OCI-LY1 (cell line): ENCODE measurements around the gene DDX31.

Experiments
- H2AFZ ChIP-seq: fragments of 200-600 bp; sonication (generic), shearing (Covaris generic); 2 replicates; pipeline ENCODE4 v1.6.0; 2014; ENCODE audit warnings: antibody characterized with exemption, mild to moderate bottlenecking, low read length
- H3F3A ChIP-seq: fragments of 200-600 bp; sonication (generic), shearing (Covaris generic); 2 replicates; pipeline ENCODE4 v1.6.0; 2014; ENCODE audit warnings: mild to moderate bottlenecking, antibody characterized with exemption, low read length, moderate library complexity; ENCODE audit not compliant: insufficient read depth
- H3K27ac ChIP-seq: fragments of 200-600 bp; sonication (generic); 2 replicates; pipeline ENCODE4 v1.5.1; 2014; ENCODE audit warnings: low read length, mixed run types, mild to moderate bottlenecking, low read depth; ENCODE audit not compliant: poor library complexity, severe bottlenecking
- H3K27me3 ChIP-seq: fragments of 200-600 bp; sonication (generic); 2 replicates; pipeline ENCODE4 v1.6.0; 2014; ENCODE audit warnings: antibody characterized with exemption, mild to moderate bottlenecking, low read length, moderate library complexity; ENCODE audit not compliant: insufficient read depth
- H3K36me3 ChIP-seq: fragments of 200-600 bp; sonication (generic); 2 replicates; pipeline ENCODE4 v1.6.1; 2014; ENCODE audit warnings: mild to moderate bottlenecking, antibody characterized with exemption, low read length, moderate library complexity, mixed read lengths; ENCODE audit not compliant: insufficient read depth
- H3K4me1 ChIP-seq: fragments of 200-600 bp; sonication (generic); 2 replicates; pipeline ENCODE4 v1.5.1; 2014; ENCODE audit warnings: mild to moderate bottlenecking, low read length, moderate library complexity; ENCODE audit not compliant: insufficient read depth, severe bottlenecking
- H3K4me2 ChIP-seq: fragments of 200-600 bp; sonication (generic), shearing (Covaris generic); 2 replicates; pipeline ENCODE4 v1.6.1; 2014; ENCODE audit warnings: low read length
- H3K4me3 ChIP-seq: fragments of 200-600 bp; sonication (generic); 2 replicates; pipeline ENCODE4 v1.5.1; 2014; ENCODE audit warnings: low read length, low read depth, mild to moderate bottlenecking, mixed read lengths; ENCODE audit not compliant: poor library complexity, severe bottlenecking
- H3K79me2 ChIP-seq: fragments of 200-600 bp; shearing (Covaris generic); 2 replicates; pipeline ENCODE4 v1.6.1; 2016; ENCODE audit warnings: mixed run types, low read length, mixed read lengths; ENCODE audit not compliant: insufficient read depth
- H3K9ac ChIP-seq: fragments of 200-600 bp; sonication (generic), shearing (Covaris generic); 2 replicates; pipeline ENCODE4 v1.6.1; 2014; ENCODE audit warnings: mild to moderate bottlenecking, low read length, mixed read lengths
- H3K9me2 ChIP-seq: fragments of 200-600 bp; sonication (generic), shearing (Covaris generic); 2 replicates; pipeline ENCODE4 v1.6.1; 2014; ENCODE audit warnings: low read depth, mild to moderate bottlenecking, low read length, mixed read lengths
- H3K9me3 ChIP-seq: fragments of 200-600 bp; shearing (Covaris generic); 2 replicates; pipeline ENCODE4 v1.6.1; 2014; ENCODE audit warnings: low read length, mixed read lengths
- H4K20me1 ChIP-seq: fragments of 200-600 bp; sonication (generic), shearing (Covaris generic); 2 replicates; pipeline ENCODE4 v1.6.0; 2016; ENCODE audit warnings: mild to moderate bottlenecking, low read length; ENCODE audit not compliant: insufficient read depth
- CTCF ChIP-seq: fragments of 200-600 bp; sonication (generic), shearing (Covaris generic); IDR thresholded peaks from 2 replicates; pipeline ENCODE4 v1.5.1; 2017; ENCODE audit warnings: mild to moderate bottlenecking, antibody characterized with exemption, low read length, moderate library complexity, mixed read lengths
- EZH2 ChIP-seq: fragments of 200-600 bp; sonication (generic), shearing (Covaris generic); IDR thresholded peaks from 2 replicates; pipeline ENCODE4 v1.8.0; 2017; ENCODE audit warnings: borderline replicate concordance, mixed run types, mild to moderate bottlenecking, antibody characterized with exemption, low read length, moderate library complexity, mixed read lengths

DDX31 gene

GRCh38 chr9:132663117-132663516, 6.7 kb downstream of the DDX31 start:
- no peaks in the 10 kb centered on the region for H3K4me1 ChIP-seq
- no peak overlapping the region for H3K27ac ChIP-seq
- H3K4me2 ChIP-seq = no peak overlapping the region
- H4K20me1 ChIP-seq = no peaks in the 10 kb centered on the region
- H3K36me3 ChIP-seq = peaks cover 66% of the 10 kb centered on the region
- no peaks in the 10 kb centered on the region for H3F3A ChIP-seq
- no peaks in the 10 kb centered on the region for H3K9me2 ChIP-seq
- peaks cover 27% of the 10 kb centered on the region for H3K79me2 ChIP-seq
- TF ChIP-seq CTCF (no peak), EZH2 (no peak)
- H3K4me3 ChIP-seq = no peak overlapping the region
- no peak overlapping the region for H3K9ac ChIP-seq
- no peaks in the 10 kb centered on the region for H3K9me3 ChIP-seq
- H3K27me3 ChIP-seq = no peaks in the 10 kb centered on the region
- no peak overlapping the region for H2AFZ ChIP-seq

- H3K36me3 ChIP-seq = peaks cover 74% of the 10 kb centered on the region
- H2AFZ ChIP-seq = no peak overlapping the region
- peaks cover 20% of the 10 kb centered on the region for H3K79me2 ChIP-seq
- no peak overlapping the region for H3K4me3 ChIP-seq
- no peaks in the 10 kb centered on the region for H3F3A ChIP-seq
- no peaks in the 10 kb centered on the region for H4K20me1 ChIP-seq
- H3K27me3 ChIP-seq = no peaks in the 10 kb centered on the region
- H3K9me3 ChIP-seq = no peaks in the 10 kb centered on the region
- no peak overlapping the region for H3K4me2 ChIP-seq
- H3K9ac ChIP-seq = no peak overlapping the region
- no peak overlapping the region for H3K27ac ChIP-seq
- no peaks in the 10 kb centered on the region for H3K9me2 ChIP-seq
- H3K4me1 ChIP-seq = no peaks in the 10 kb centered on the region
- TF ChIP-seq CTCF = no peak
- no peak for TF ChIP-seq EZH2
Measured at GRCh38 chr9:132662152-132662945, 7.4 kb downstream of the DDX31 start.

- no peak overlapping the region for H3K9ac ChIP-seq
- no peak overlapping the region for H3K27ac ChIP-seq
- TF ChIP-seq CTCF (no peak), EZH2 (no peak)
- H3F3A ChIP-seq = no peaks in the 10 kb centered on the region
- H3K4me1 ChIP-seq = no peaks in the 10 kb centered on the region
- no peaks in the 10 kb centered on the region for H4K20me1 ChIP-seq
- H2AFZ ChIP-seq = no peak overlapping the region
- peaks cover 72% of the 10 kb centered on the region for H3K36me3 ChIP-seq
- H3K9me3 ChIP-seq = no peaks in the 10 kb centered on the region
- no peak overlapping the region for H3K4me2 ChIP-seq
- no peaks in the 10 kb centered on the region for H3K27me3 ChIP-seq
- peaks cover 6% of the 10 kb centered on the region; the same call in 1 of the 2 replicates for H3K79me2 ChIP-seq
- no peaks in the 10 kb centered on the region for H3K9me2 ChIP-seq
- H3K4me3 ChIP-seq = no peak overlapping the region
Measured at GRCh38 chr9:132656299-132656698, 13.5 kb downstream of the DDX31 start.
